Measurements from ENCODE around the gene GMDS.

GRCh38 chr6:2028457-2029038 lies 216.9 kb downstream of the GMDS start:
- TF ChIP-seq, protein P1, sequence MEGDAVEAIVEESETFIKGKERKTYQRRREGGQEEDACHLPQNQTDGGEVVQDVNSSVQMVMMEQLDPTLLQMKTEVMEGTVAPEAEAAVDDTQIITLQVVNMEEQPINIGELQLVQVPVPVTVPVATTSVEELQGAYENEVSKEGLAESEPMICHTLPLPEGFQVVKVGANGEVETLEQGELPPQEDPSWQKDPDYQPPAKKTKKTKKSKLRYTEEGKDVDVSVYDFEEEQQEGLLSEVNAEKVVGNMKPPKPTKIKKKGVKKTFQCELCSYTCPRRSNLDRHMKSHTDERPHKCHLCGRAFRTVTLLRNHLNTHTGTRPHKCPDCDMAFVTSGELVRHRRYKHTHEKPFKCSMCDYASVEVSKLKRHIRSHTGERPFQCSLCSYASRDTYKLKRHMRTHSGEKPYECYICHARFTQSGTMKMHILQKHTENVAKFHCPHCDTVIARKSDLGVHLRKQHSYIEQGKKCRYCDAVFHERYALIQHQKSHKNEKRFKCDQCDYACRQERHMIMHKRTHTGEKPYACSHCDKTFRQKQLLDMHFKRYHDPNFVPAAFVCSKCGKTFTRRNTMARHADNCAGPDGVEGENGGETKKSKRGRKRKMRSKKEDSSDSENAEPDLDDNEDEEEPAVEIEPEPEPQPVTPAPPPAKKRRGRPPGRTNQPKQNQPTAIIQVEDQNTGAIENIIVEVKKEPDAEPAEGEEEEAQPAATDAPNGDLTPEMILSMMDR (IDR thresholded peaks at IDR 0.05; ENCODE audit: low read depth, low read length) = no peak
- TF ChIP-seq EZH2phosphoT487 (IDR thresholded peaks at IDR 0.05; ENCODE audit: low read depth) = no peak

Data from OCI-LY3 (cell line).